GM18502 (cell line): ENCODE results near the gene NR6A1.

ENCODE experiments used
- ATAC-seq: cut with Tn5 transposase; IDR thresholded peaks from one replicate; pipeline ENCODE4 v1.9.1; 2021; ENCODE audit warnings: mild to moderate bottlenecking; ENCODE audit not compliant: unreplicated experiment, poor library complexity

NR6A1 gene

GRCh38 chr9:124665391-124666058 is 105.6 kb downstream of the NR6A1 start:
- ATAC-seq: no peak

- ATAC-seq: no peak
Observed at GRCh38 chr9:124664143-124664542, 107.0 kb downstream of the NR6A1 start.

GRCh38 chr9:124663046-124663961 is 107.8 kb downstream of the NR6A1 start:
- no peak for ATAC-seq

- ATAC-seq: no peak
Observed at GRCh38 chr9:124662561-124662960, 108.5 kb downstream of the NR6A1 start.

GRCh38 chr9:124661271-124661670 is 109.8 kb downstream of the NR6A1 start:
- no peak for ATAC-seq

GRCh38 chr9:124660341-124660801 is 110.7 kb downstream of the NR6A1 start:
- no peak for ATAC-seq

GRCh38 chr9:124659099-124659659 is 111.9 kb downstream of the NR6A1 start:
- ATAC-seq: peak; percentile 46

- peak; percentile 89 for ATAC-seq
Observed at GRCh38 chr9:124658165-124659017, 112.7 kb downstream of the NR6A1 start.

GRCh38 chr9:124657516-124657915 is 113.6 kb downstream of the NR6A1 start:
- no peak for ATAC-seq

GRCh38 chr9:124654431-124654830 is 116.7 kb downstream of the NR6A1 start:
- ATAC-seq: no peak

GRCh38 chr9:124652615-124653393 is 118.3 kb downstream of the NR6A1 start:
- ATAC-seq: no peak

- no peak for ATAC-seq
Observed at GRCh38 chr9:124652203-124652602, 118.9 kb downstream of the NR6A1 start.

GRCh38 chr9:124645274-124645673 is 125.8 kb downstream of the NR6A1 start:
- ATAC-seq: no peak

- ATAC-seq: no peak
Observed at GRCh38 chr9:124639637-124640036, 131.5 kb downstream of the NR6A1 start.

GRCh38 chr9:124635285-124635684 is 135.8 kb downstream of the NR6A1 start:
- ATAC-seq: no peak

- ATAC-seq: no peak
Observed at GRCh38 chr9:124632077-124632621, 139.0 kb downstream of the NR6A1 start.

GRCh38 chr9:124631326-124631725 is 139.8 kb downstream of the NR6A1 start:
- ATAC-seq: no peak

GRCh38 chr9:124629600-124629999 is 141.5 kb downstream of the NR6A1 start:
- ATAC-seq: no peak

GRCh38 chr9:124628741-124629140 is 142.4 kb downstream of the NR6A1 start:
- ATAC-seq: no peak
